Adrenal gland (tissue), 5 donors: ENCODE measurements around the gene ALKBH4.

Experiments used
- CTCF ChIP-seq, 6 experiments: fragments of 450-650 bp in 4 of 6; fragments of 200-600 bp in 2 of 6; sonication (generic) in 1 of 6; IDR thresholded peaks; 1 replicate in 5 of 6; 2 replicates in 1 of 6; pipeline versions ENCODE4 v1.5.1 to v1.8.0; 2016 to 2021; ENCODE audit warnings: antibody characterized with exemption in 6 of 6, mild to moderate bottlenecking in 2 of 6, moderate library complexity in 1 of 6
- POLR2A ChIP-seq, 2 donors: fragments of 450-650 bp; IDR thresholded peaks; one replicate each; pipeline ENCODE4 v1.6.1; 2017; ENCODE audit warnings: antibody characterized with exemption in 2 of 2, mild to moderate bottlenecking in 2 of 2, moderate library complexity in 1 of 2
- donor health status: DM: no; HTN: no; CAD: no.

DNA sequence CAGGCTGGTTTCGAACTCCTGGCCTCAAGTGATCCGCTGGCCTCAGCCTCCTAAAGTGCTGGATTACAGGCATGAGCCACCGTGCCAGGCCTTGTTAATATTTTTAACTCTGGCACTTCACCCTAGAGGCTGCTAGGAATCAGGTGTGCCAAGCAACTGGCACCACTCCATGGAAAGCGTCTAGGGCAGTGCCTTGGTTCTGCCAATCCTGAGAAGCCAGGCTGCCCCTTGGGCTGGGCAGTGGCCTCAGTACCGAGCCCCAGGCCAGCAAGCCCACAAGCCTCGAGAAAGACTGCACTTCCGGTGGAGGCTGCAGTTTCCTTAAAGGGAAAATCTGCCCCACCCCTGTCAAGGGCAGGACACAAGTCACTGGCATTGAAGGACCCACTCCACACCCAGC lies 11.3 kb downstream of the ALKBH4 start:
- TF ChIP-seq CTCF (IDR thresholded peaks at IDR 0.05), result no peak
- no peak for TF ChIP-seq POLR2A (IDR thresholded peaks at IDR 0.05)
